GM19240 (cell line): ENCODE results near the gene ADAT3.
A peak's percentile ranks its signal among the peaks of the same experiment; 100 is the strongest.

Experiments
- DNase-seq: peaks from one replicate; pipeline ENCODE4 v3.0.0; 2011; ENCODE audit warnings: low spot score; ENCODE audit not compliant: insufficient read length

Gene ADAT3

DNA sequence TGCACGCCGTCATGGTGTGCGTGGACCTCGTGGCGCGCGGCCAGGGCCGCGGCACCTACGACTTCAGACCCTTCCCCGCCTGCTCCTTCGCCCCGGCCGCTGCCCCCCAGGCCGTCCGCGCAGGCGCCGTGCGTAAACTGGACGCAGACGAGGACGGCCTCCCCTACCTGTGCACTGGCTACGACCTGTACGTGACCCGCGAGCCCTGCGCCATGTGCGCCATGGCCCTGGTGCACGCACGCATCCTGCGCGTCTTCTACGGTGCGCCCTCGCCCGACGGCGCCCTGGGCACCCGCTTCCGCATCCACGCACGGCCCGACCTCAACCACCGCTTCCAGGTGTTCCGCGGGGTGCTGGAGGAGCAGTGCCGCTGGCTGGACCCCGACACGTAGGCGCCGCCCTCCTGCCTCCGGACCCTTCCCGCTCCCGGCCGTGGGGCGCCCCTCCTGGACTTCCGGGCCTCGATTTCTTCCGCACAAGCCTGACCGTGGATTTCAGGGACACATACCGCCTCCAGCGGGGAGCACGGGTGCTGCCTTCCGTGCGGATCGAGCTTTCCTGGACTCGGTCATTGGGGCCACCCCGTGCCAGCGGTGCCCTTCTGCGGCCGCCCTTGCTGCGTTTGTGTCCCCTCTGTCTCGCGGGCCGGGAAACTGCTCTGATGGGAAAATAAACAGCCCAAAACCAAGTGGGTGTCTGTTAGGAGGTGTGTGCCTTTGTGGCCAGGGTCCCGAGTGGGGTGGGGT is 7.7 kb downstream of the ADAT3 start:
- no peak for DNase-seq

DNA sequence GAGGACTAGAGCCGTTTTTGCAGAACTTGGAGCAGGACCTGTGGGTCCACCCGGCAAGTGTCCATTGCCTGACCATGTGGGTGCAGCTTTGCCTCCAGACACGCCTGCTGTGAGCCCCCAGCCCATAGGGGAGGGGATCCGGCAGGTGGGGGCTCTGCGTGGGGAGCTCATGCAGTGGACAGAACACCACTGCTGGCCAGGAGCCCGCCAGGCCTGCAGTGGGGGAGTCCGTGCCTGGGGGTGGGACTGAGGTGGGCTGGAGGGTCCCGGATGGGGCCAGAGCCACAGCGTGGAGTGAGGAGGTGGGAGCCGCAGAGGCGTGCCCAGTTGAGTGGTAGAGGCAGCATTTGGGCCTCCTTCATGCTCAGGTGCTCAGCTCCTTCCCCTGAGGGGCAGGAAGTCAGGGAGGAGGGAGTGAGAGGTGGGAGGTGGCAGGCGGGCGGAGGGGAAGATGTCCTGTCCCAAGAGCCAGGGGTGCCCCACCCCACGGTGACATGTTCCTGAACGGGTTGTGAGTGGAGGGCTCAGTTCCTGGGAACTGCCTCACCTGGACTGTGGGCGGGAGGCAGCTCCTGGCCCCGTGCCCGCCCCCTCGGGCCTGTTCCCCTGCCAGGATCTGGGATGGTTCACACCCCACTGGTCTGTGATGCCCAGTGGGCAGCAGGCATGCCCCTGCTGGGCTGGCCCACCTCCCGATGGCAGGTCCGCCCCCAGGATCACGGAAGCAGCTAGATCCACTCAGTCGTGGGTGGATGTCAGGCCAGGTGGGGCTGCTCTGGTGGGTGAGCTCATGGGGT is 8.8 kb downstream of the ADAT3 start:
- no peak for DNase-seq

DNA sequence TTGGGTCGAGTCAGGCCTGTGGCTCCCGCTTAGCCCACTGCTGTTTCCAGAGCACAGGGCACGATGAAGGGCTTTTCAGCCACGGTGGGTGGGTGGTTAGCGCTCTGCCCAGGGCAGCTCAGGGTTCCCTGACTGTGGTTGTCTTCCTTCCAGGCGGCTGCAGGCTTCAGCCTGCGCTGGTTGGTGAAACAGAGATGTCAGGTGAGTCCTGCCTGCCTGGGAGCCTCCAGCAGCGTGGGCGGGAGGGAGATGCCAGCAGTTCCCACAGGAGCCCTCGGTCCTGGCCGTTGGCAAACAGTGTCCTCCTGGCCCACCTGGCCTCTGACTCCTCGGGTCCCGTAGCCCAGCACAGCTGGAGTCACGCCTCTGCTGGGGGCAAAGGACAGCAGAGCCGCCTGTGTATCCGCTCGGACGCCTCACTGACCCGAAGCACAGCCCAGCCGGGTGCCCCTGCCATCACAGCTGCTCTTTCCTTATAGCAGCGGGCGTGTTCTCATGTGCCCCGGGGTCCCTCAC is 9.7 kb downstream of the ADAT3 start:
- DNase-seq = no peak

- DNase-seq = no peak
Observed at GRCh38 chr19:1917146-1917545, 11.9 kb downstream of the ADAT3 start.

DNA sequence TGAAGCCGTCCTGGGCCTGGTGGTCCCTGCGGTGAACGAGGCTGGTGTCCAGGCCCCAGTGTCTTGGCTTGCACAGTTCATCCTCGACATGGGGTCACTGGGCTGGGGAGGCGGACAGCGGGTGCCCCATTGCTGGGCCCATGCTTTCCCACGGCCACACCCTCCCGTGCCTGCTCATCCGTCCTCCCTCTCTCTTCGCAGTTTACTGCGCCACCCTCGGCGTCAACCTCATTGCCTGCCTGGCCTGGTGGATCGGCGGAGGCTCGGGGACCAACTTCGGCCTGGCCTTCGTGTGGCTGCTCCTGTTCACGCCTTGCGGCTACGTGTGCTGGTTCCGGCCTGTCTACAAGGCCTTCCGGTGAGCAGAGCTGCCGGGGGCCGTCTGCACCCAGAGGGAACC is 12.7 kb downstream of the ADAT3 start:
- no peak for DNase-seq

GRCh38 chr19:1918975-1919374 is 13.8 kb downstream of the ADAT3 start:
- DNase-seq = no peak

DNA sequence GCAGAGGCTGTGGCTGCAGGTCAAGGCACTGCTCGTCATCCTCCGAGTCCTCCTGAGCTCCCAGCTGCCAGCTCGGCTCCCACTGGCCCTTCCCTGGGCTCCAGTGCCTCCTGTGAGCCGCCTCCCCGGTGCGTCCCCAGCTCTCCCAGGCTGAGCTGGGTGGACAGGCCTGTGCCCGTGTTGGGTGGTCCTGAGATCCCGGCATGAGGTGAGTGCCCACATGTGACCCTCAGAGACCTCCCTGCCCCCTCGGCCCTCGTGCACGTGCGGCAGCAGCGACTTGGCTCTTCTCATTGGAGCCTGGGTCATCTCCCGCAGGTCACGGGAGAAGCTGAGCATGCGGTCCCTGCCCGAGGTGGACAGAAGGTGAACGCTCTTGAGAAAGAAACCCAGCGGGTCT is 15.4 kb downstream of the ADAT3 start:
- no peak for DNase-seq

DNA sequence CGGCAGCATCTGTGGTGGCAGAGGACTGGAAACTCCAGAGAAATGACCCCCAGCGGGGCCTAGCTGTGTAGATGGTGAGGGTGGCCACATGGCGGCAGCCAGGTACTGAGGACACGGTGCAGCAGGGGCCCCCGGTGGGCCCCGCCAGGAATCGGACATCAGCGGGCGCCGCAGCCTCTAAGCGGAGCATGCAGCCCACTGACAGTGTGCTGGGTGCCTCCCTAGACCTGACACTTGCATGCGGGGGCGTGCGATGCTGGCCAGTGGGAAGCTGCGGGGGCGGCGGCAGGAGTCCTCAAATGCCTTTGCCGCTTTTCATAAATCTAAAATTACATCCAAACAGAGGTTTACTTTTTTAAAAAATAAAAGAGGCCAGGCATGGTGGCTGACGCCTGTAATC is 16.1 kb downstream of the ADAT3 start:
- no peak for DNase-seq

GRCh38 chr19:1921825-1922224 is 16.6 kb downstream of the ADAT3 start:
- no peak for DNase-seq

DNA sequence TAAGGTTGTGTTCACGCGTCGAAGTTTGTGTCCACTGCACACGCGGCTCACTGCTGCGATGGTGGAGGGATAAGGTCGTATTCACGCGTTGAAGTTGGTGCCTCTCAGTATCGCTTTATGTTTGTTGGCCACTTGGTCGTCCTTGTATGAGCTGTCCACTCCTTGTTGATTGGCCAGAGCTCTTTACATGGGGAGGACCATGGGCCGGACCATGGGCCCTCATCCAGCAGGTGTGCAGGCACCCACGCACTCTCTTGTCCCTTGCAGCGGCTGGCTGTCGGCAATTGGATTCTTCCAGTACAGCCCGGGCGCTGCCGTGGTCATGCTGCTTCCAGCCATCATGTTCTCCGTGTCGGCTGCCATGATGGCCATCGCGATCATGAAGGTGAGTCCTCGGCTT is 17.6 kb downstream of the ADAT3 start:
- DNase-seq = no peak

DNA sequence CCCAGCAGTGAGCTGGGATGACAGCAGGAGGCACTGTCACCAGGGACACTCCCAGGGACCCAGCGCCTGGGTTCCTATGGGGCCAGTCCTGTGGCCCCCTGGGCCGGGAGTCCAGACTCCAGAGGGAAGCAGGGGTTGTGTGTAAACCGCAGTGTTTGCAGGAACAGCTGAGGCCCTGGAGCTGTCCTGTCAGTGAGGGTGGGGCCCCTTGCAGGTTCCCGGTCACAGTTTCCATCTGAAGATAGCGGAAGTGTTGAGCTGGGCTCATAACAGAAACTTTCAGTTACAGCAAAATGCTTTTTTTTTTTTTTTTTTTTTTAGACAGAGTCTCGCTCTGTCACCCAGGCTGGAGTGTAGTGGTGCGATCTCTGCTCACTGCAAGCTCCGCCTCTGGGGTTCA is 18.1 kb downstream of the ADAT3 start:
- no peak for DNase-seq

GRCh38 chr19:1924320-1924961 is 19.2 kb downstream of the ADAT3 start:
- no peak for DNase-seq

DNA sequence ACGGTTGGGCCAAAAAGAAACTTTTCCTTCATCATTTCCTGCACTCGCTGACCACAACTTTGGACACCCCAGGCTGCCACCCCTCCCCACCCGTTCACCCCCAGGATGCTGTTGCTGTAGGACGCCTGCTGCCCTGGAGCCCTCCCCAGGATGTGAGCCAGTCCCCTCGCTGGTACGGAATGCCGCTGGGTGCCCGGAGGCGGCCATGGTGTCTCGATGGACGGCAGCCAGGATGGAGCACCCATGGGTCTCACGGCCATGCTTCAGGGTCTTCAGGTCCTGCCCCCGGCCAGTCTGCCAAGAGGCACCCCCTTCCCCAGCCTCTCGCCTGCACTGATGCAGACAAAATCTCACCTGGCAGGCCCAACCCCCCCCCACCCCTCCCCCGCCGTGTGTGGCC is 20.3 kb downstream of the ADAT3 start:
- DNase-seq = no peak

DNA sequence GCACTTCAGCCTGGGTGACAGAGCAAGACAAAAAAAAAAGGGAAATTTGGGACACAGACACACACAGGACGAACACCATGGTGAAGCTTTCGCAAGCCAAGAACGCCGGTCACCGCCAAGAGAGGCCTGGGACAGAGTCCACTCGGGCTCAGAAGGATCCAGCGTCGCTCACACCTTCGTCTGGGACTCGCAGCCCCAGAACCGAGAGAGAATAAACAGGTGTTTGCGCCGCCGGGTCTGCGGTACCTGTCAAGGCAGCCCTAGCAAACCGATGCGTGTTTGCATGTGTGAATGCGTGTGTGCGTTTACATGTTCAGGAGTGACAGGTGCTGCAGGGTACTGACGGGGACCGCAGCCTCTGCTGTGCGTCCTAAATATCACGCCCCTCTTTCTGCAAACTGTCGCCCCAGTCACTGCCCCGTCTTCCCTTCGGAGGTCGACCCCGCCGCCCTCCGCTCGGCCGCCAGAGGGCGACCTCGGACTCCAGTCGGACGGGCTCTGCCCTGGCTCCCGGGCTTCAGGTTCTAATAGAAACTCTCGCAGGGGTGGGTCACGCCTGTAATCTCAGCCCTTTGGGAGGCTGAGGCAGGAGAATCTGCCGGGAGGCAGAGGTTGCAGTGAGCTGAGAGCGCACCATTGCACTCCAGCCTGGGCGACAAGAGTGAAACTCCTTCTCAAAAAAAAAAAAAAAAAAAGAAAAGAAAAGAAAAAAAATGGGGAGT is 24.0 kb downstream of the ADAT3 start:
- DNase-seq = peak; percentile 92

- DNase-seq = no peak
Observed at GRCh38 chr19:1931445-1931844, 26.2 kb downstream of the ADAT3 start.

- DNase-seq = no peak
Observed at GRCh38 chr19:1932395-1932794, 27.2 kb downstream of the ADAT3 start.

- DNase-seq = no peak
Observed at GRCh38 chr19:1933244-1933643, 28.0 kb downstream of the ADAT3 start.

DNA sequence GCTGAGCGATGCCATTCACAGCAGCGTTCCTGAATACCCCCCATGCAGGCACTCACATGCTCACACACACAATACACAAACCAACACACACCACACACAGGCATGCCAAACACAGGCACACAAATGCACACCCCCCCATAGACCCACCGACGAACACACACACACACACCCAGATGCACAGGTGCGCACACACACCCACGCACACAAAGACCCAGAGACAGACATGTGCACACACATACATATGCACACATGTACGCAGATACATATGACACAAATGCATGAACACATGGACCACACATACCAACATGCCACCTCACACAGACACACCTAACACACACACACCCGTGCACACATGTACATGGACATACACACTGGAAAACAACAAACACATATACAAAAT is 28.7 kb downstream of the ADAT3 start:
- no peak for DNase-seq

GRCh38 chr19:1935484-1936208 is 30.4 kb downstream of the ADAT3 start:
- no peak for DNase-seq

GRCh38 chr19:1936430-1936829 is 31.2 kb downstream of the ADAT3 start:
- no peak for DNase-seq
